HCT116 (cell line): ENCODE measurements around the gene ADK. TPM values are rescaled to one million over a fixed set of nuclear protein-coding genes. Genes with fewer than 3 reads are reported as not detected.

Source experiments
- ATAC-seq: fragments of 200-7000 bp; cut with Tn5 transposase; 2 replicates; pipeline ENCODE4 v1.9.1; 2020; ENCODE audit warnings: mild to moderate bottlenecking, moderate library complexity
- BruUV-seq: library from RNA; stranded (reverse); fragments of 400-500 nt; replicated peaks from 2 replicates; lab custom pipeline; 2021; lab: Mats Ljungman, UMichigan
- CTCF ChIA-PET: fragments of 300-600 bp; sonication (Branson Sonifier 250); formaldehyde crosslinking; loops from one replicate; lab custom pipeline; 2021; ENCODE audit warnings: antibody characterized with exemption; lab: Charles Lee
- POLR2A ChIA-PET: fragments of 300-600, 350-600 bp; sonication (Branson Sonifier 250); formaldehyde crosslinking; loops from one replicate; lab custom pipeline; 2021; ENCODE audit warnings: antibody characterized with exemption; lab: Charles Lee
- RAD21 ChIA-PET, 2 experiments: fragments of 300-600 bp; sonication (Branson Sonifier 250); formaldehyde crosslinking; loops; one replicate each; lab custom pipeline; 2023; ENCODE audit warnings: low total read pairs in 2 of 2; ENCODE audit not compliant: uncharacterized antibody in 2 of 2, unreplicated experiment in 2 of 2, low non-redundant PET in 1 of 2; lab: Charles Lee
- DNase-seq: peaks from one replicate; pipeline ENCODE4 v3.0.0-alpha.2; 2010; ENCODE audit warnings: low read depth, low spot score
- H2AFZ ChIP-seq: fragments of 200-600 bp; shearing (Covaris generic), sonication (generic); 2 replicates; pipeline ENCODE4 v1.6.1; 2017; ENCODE audit warnings: low read depth, mixed run types, mixed read lengths, antibody characterized with exemption, low read length; ENCODE audit not compliant: poor library complexity, severe bottlenecking
- H3K27ac ChIP-seq: 2 replicates; pipeline ENCODE4 v1.5.1; 2012; ENCODE audit warnings: low read depth, low read length
- H3K27me3 ChIP-seq: fragments of 200-600 bp; sonication (generic); 2 replicates; pipeline ENCODE4 v1.6.1; 2016; ENCODE audit warnings: mixed run types, low read length, mixed read lengths; ENCODE audit not compliant: insufficient read depth
- H3K36me3 ChIP-seq, 2 experiments: fragments of 200-500 bp in 1 of 2; fragments of 200-600 bp in 1 of 2; sonication (Bioruptor generic) in 1 of 2; sonication (generic) in 1 of 2; 2 replicates each; pipeline versions ENCODE4 v1.5.1 to v1.6.1; 2014 to 2016; ENCODE audit warnings: low read length in 2 of 2, inconsistent platforms in 1 of 2, mixed read lengths in 1 of 2, mixed run types in 1 of 2; ENCODE audit not compliant: insufficient read depth in 2 of 2, control insufficient read depth in 1 of 2
- H3K4me1 ChIP-seq, 2 experiments: fragments of 200-600 bp in 1 of 2; sonication (generic) in 1 of 2; 2 replicates each; pipeline versions ENCODE4 v1.5.1 to v1.6.1; 2012 to 2017; ENCODE audit warnings: low read length in 2 of 2, inconsistent platforms in 1 of 2, mild to moderate bottlenecking in 1 of 2, mixed read lengths in 1 of 2, mixed run types in 1 of 2, moderate library complexity in 1 of 2; ENCODE audit not compliant: insufficient read depth in 2 of 2, control insufficient read depth in 1 of 2
- H3K4me2 ChIP-seq: fragments of 200-600 bp; sonication (generic); 2 replicates; pipeline ENCODE4 v1.6.1; 2017; ENCODE audit warnings: mixed run types, low read length, mixed read lengths
- H3K4me3 ChIP-seq, 2 experiments: fragments of 200-600 bp in 1 of 2; sonication (generic) in 1 of 2; replicated peaks in 1 of 2; 2 replicates each; pipeline ENCODE4 v1.5.1; 2011 to 2016; ENCODE audit warnings: low read length in 2 of 2, control low read depth in 1 of 2, low read depth in 1 of 2, mild to moderate bottlenecking in 1 of 2, mixed read lengths in 1 of 2, mixed run types in 1 of 2
- H3K79me2 ChIP-seq: fragments of 200-600 bp; sonication (generic); 2 replicates; pipeline ENCODE4 v1.6.1; 2017; ENCODE audit warnings: mild to moderate bottlenecking, mixed run types, low read length, moderate library complexity, mixed read lengths; ENCODE audit not compliant: insufficient read depth
- H3K9ac ChIP-seq: fragments of 200-600 bp; sonication (generic); 2 replicates; pipeline ENCODE4 v1.6.1; 2016; ENCODE audit warnings: low read length, mixed read lengths
- H3K9me2 ChIP-seq: fragments of 200-600 bp; sonication (generic), shearing (Covaris generic); 2 replicates; pipeline ENCODE4 v1.6.1; 2017; ENCODE audit warnings: mixed run types, mild to moderate bottlenecking, moderate library complexity; ENCODE audit not compliant: insufficient read depth
- H3K9me3 ChIP-seq, 2 experiments: fragments of 200-500 bp in 1 of 2; fragments of 200-600 bp in 1 of 2; sonication (Bioruptor generic) in 1 of 2; sonication (generic) in 1 of 2; 2 replicates each; pipeline ENCODE4 v1.6.1; 2014 to 2017; ENCODE audit warnings: low read length in 2 of 2, mixed read lengths in 2 of 2, inconsistent platforms in 1 of 2, low read depth in 1 of 2, mild to moderate bottlenecking in 1 of 2, mixed run types in 1 of 2, moderate library complexity in 1 of 2; ENCODE audit not compliant: control insufficient read depth in 1 of 2, insufficient read depth in 1 of 2
- H4K20me1 ChIP-seq: fragments of 200-600 bp; sonication (generic), shearing (Covaris generic); 2 replicates; pipeline ENCODE4 v1.6.1; 2017; ENCODE audit warnings: mixed run types, mild to moderate bottlenecking, moderate library complexity; ENCODE audit not compliant: insufficient read depth
- CBX3 ChIP-seq: IDR thresholded peaks from 2 replicates; pipeline ENCODE4 v1.6.1; 2012; ENCODE audit warnings: low read depth
- CEBPB ChIP-seq: IDR thresholded peaks from 2 replicates; pipeline ENCODE4 v1.6.1; 2012; ENCODE audit warnings: low read depth
- EGR1 ChIP-seq: IDR thresholded peaks from 2 replicates; pipeline ENCODE4 v1.6.1; 2012; ENCODE audit warnings: low read depth
- ELF1 ChIP-seq: IDR thresholded peaks from 2 replicates; pipeline ENCODE4 v1.6.1; 2012; ENCODE audit warnings: low read depth, borderline replicate concordance
- EZH2phosphoT487 ChIP-seq: fragments of 200-600 bp; IDR thresholded peaks from 2 replicates; pipeline ENCODE4 v1.6.1; 2018; ENCODE audit warnings: antibody characterized with exemption, borderline replicate concordance
- FOSL1 ChIP-seq: IDR thresholded peaks from 2 replicates; pipeline ENCODE4 v1.6.1; 2012; ENCODE audit warnings: low read depth
- JUND ChIP-seq: IDR thresholded peaks from 2 replicates; pipeline ENCODE4 v1.6.1; 2012
- POLR2A ChIP-seq: IDR thresholded peaks from 2 replicates; pipeline ENCODE4 v1.7.0; 2011; ENCODE audit warnings: borderline replicate concordance; ENCODE audit not compliant: insufficient read depth, insufficient read length; ENCODE audit errors: extremely low read depth
- POLR2AphosphoS5 ChIP-seq: IDR thresholded peaks from 2 replicates; pipeline ENCODE4 v1.6.1; 2011; ENCODE audit warnings: mild to moderate bottlenecking, low read depth, low read length, moderate library complexity
- SIN3A ChIP-seq: IDR thresholded peaks from 2 replicates; pipeline ENCODE4 v1.6.1; 2012; ENCODE audit warnings: low read depth
- SP1 ChIP-seq: IDR thresholded peaks from 2 replicates; pipeline ENCODE4 v1.6.1; 2012; ENCODE audit warnings: low read depth
- SRF ChIP-seq: IDR thresholded peaks from 2 replicates; pipeline ENCODE4 v1.6.1; 2012; ENCODE audit warnings: low read depth
- ZFX ChIP-seq: fragments of 450-650 bp; IDR thresholded peaks from 2 replicates; pipeline ENCODE4 v1.6.1; 2017
- ZNF274 ChIP-seq: fragments of 200-500 bp; sonication (Bioruptor generic); IDR thresholded peaks from 2 replicates; pipeline ENCODE4 v1.6.1; 2014; ENCODE audit warnings: mild to moderate bottlenecking, low read depth, low read length, inconsistent platforms
- intact Hi-C: fragments of 100-400 bp; cut with micrococcal nuclease; formaldehyde crosslinking; loops from 2 replicates; pipeline ENCODE4 v1.10.0; 2022
- total RNA-seq: library from RNA; stranded (reverse); gene quantifications from one replicate; pipeline ENCODE4 v1.2.1, GENCODE V29; 2021; ENCODE audit not compliant: unreplicated experiment
- TF ChIP-seq, protein P1 (sequence below): IDR thresholded peaks from 2 replicates; pipeline ENCODE4 v1.6.1; 2012
- TF ChIP-seq, protein P2 (sequence below), 3 experiments: fragments of 200-600 bp in 1 of 3; sonication (generic) in 1 of 3; IDR thresholded peaks in 2 of 3; conservative IDR thresholded peaks in 1 of 3; 2 replicates each; pipeline ENCODE4 v1.5.1; 2012 to 2017; ENCODE audit warnings: low read depth in 2 of 3, low read length in 2 of 3, antibody characterized with exemption in 1 of 3, borderline replicate concordance in 1 of 3, control low read depth in 1 of 3, mild to moderate bottlenecking in 1 of 3, mixed read lengths in 1 of 3, mixed run types in 1 of 3, moderate library complexity in 1 of 3; ENCODE audit not compliant: insufficient read depth in 1 of 3
- TF ChIP-seq, protein P3 (sequence below): IDR thresholded peaks from 2 replicates; pipeline ENCODE4 v1.6.1; 2011; ENCODE audit warnings: mild to moderate bottlenecking, low read length, moderate library complexity; ENCODE audit not compliant: insufficient replicate concordance; ENCODE audit errors: extremely low read depth
- TF ChIP-seq, protein P4 (sequence below): IDR thresholded peaks from 2 replicates; pipeline ENCODE4 v1.6.1; 2012
- TF ChIP-seq, protein P5 (sequence below): IDR thresholded peaks from 2 replicates; pipeline ENCODE4 v1.6.1; 2012; ENCODE audit warnings: low read depth

The ADK gene
- total RNA-seq, 1 experiment from 2014 or later, result 55.0 TPM

DNA sequence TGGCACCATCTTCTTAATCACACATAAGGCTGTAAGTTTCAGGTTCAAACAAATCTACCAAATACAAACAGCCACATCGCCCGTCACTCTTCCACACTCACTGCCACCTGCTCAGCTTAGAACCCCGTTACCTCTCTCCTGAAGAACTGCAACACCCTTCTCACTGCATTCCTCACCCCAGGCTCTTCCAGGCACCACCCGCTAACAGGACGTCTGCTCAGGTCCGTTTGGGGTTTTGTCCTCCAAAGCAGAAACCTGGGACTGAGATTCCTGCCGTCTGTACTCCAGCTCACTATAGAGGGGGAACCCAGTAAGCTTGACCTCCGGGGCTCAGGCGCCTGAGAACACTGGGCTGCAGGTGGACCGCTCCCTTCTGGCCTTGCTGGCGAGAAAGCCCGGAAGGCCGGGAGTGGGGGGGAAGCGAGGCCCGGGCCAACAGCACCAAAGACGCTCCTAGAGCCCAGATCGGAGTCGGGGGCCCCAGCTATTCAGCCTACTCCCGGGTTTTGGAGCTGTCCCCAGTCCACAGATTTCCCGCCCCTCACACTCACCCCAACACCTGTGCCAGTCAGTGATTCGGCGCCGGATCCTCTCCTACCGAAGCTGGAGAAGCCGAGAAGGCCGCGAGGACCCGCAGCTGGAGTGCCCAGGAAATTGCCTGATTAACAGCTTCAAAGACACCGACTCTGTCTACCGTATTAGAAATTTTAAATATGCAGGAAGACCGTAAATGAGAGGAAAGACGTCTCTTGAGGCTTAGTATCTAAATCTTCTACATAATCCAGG is 624 bp upstream of the ADK start, which contains the start of gene AP3M1:
Gene AP3M1, minus strand, starts transcription at position 625 of the 786 bp plus-strand sequence. CDS start 12,449 bp downstream, outside the sequence.
- POLR2A ChIA-PET, result interaction anchor here (1.1 to 1.7 kb wide), 3 partner anchors 27 to 84 kb away, joined by 3 to 6 read pairs (median 6); no protein-coding TSS in a partner anchor
- Histone ChIP-seq H3K9me3 (no peaks in the 10 kb centered on the region), H3K9me2 (no peaks in the 10 kb centered on the region), H3K4me1 (peaks cover 20 to 24% of the 10 kb centered on the region in 2 experiments), H4K20me1 (no peaks in the 10 kb centered on the region), H3K27ac (peak within 1 kb of the TSS; percentile 89), H2AFZ (peak within 1 kb of the TSS; percentile 42), H3K4me3 (peak within 1 kb of the TSS; percentile 82 to 85), H3K27me3 (no peaks in the 10 kb centered on the region), H3K36me3 (no peaks in the 10 kb centered on the region), H3K9ac (peak within 1 kb of the TSS; percentile 93), H3K79me2 (peaks cover 84% of the 10 kb centered on the region), H3K4me2 (peak within 1 kb of the TSS; percentile 91)
- RAD21 ChIA-PET, result interaction anchor here in 1 of 2 experiments (1.0 kb wide), 1 partner anchor 63 kb away, joined by 3 read pairs; no protein-coding TSS in a partner anchor
- no TSS peak for BruUV-seq
- CTCF ChIA-PET, result no interaction called here
- DNase-seq, result no peak
- intact Hi-C loops, result loop anchor here (5.0 kb wide), 2 partner anchors 62 to 82 kb away; no protein-coding TSS in a partner anchor
- peak; percentile 70 for ATAC-seq
- no peak for TF ChIP-seq CBX3
- no peak for TF ChIP-seq EZH2phosphoT487
- TF ChIP-seq, protein P1, sequence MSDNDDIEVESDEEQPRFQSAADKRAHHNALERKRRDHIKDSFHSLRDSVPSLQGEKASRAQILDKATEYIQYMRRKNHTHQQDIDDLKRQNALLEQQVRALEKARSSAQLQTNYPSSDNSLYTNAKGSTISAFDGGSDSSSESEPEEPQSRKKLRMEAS, result no peak
- TF ChIP-seq CEBPB, result no peak
- no peak; the same call in 1 of the 2 replicates for TF ChIP-seq SRF
- TF ChIP-seq EGR1, result no peak
- peak; percentile 64 for TF ChIP-seq POLR2AphosphoS5
- peak; percentile 78 for TF ChIP-seq ZFX
- TF ChIP-seq, protein P2, sequence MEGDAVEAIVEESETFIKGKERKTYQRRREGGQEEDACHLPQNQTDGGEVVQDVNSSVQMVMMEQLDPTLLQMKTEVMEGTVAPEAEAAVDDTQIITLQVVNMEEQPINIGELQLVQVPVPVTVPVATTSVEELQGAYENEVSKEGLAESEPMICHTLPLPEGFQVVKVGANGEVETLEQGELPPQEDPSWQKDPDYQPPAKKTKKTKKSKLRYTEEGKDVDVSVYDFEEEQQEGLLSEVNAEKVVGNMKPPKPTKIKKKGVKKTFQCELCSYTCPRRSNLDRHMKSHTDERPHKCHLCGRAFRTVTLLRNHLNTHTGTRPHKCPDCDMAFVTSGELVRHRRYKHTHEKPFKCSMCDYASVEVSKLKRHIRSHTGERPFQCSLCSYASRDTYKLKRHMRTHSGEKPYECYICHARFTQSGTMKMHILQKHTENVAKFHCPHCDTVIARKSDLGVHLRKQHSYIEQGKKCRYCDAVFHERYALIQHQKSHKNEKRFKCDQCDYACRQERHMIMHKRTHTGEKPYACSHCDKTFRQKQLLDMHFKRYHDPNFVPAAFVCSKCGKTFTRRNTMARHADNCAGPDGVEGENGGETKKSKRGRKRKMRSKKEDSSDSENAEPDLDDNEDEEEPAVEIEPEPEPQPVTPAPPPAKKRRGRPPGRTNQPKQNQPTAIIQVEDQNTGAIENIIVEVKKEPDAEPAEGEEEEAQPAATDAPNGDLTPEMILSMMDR (IDR thresholded peaks at IDR 0.05 in 2 of 3, conservative IDR thresholded peaks at IDR 0.05 in 1 of 3; ENCODE audit: borderline replicate concordance in 1 of 3, insufficient read depth in 1 of 3, low read depth in 2 of 3, low read length in 2 of 3), result no peak
- peak; percentile 48 for TF ChIP-seq POLR2A
- no peak for TF ChIP-seq FOSL1
- no peak for TF ChIP-seq SP1
- TF ChIP-seq JUND, result no peak
- TF ChIP-seq, protein P3, sequence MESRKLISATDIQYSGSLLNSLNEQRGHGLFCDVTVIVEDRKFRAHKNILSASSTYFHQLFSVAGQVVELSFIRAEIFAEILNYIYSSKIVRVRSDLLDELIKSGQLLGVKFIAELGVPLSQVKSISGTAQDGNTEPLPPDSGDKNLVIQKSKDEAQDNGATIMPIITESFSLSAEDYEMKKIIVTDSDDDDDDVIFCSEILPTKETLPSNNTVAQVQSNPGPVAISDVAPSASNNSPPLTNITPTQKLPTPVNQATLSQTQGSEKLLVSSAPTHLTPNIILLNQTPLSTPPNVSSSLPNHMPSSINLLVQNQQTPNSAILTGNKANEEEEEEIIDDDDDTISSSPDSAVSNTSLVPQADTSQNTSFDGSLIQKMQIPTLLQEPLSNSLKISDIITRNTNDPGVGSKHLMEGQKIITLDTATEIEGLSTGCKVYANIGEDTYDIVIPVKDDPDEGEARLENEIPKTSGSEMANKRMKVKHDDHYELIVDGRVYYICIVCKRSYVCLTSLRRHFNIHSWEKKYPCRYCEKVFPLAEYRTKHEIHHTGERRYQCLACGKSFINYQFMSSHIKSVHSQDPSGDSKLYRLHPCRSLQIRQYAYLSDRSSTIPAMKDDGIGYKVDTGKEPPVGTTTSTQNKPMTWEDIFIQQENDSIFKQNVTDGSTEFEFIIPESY, result no peak
- peak; percentile 78 for TF ChIP-seq SIN3A
- no peak; the same call in 1 of the 2 replicates for TF ChIP-seq ELF1
- TF ChIP-seq ZNF274, result no peak
- TF ChIP-seq, protein P4, sequence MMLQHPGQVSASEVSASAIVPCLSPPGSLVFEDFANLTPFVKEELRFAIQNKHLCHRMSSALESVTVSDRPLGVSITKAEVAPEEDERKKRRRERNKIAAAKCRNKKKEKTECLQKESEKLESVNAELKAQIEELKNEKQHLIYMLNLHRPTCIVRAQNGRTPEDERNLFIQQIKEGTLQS, result no peak
- TF ChIP-seq, protein P5, sequence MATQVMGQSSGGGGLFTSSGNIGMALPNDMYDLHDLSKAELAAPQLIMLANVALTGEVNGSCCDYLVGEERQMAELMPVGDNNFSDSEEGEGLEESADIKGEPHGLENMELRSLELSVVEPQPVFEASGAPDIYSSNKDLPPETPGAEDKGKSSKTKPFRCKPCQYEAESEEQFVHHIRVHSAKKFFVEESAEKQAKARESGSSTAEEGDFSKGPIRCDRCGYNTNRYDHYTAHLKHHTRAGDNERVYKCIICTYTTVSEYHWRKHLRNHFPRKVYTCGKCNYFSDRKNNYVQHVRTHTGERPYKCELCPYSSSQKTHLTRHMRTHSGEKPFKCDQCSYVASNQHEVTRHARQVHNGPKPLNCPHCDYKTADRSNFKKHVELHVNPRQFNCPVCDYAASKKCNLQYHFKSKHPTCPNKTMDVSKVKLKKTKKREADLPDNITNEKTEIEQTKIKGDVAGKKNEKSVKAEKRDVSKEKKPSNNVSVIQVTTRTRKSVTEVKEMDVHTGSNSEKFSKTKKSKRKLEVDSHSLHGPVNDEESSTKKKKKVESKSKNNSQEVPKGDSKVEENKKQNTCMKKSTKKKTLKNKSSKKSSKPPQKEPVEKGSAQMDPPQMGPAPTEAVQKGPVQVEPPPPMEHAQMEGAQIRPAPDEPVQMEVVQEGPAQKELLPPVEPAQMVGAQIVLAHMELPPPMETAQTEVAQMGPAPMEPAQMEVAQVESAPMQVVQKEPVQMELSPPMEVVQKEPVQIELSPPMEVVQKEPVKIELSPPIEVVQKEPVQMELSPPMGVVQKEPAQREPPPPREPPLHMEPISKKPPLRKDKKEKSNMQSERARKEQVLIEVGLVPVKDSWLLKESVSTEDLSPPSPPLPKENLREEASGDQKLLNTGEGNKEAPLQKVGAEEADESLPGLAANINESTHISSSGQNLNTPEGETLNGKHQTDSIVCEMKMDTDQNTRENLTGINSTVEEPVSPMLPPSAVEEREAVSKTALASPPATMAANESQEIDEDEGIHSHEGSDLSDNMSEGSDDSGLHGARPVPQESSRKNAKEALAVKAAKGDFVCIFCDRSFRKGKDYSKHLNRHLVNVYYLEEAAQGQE, result no peak
